ENCODE data around the gene SPOPL.

GRCh38 chr2:138589663-138590062 lies 88.1 kb downstream of the SPOPL start:
- TF ChIP-seq CTCF (IDR thresholded peaks at IDR 0.05; ENCODE audit: low read length) (no peak), EZH2 (optimal IDR thresholded peaks at IDR 0.05; ENCODE audit: low read depth, low read length) (no peak)
